Urinary bladder (tissue), 4 donors: ENCODE data around the gene GPN2. TPM values are rescaled to one million over a fixed set of nuclear protein-coding genes. Genes with fewer than 3 reads are reported as not detected.

ENCODE experiments used
- DNase-seq: peaks from one replicate; pipeline ENCODE4 v3.0.0-alpha.2; 2015; ENCODE audit errors: extremely low spot score
- H3K27ac ChIP-seq: one replicate; pipeline ENCODE4 v1.5.1; 2013; ENCODE audit warnings: low read depth, mild to moderate bottlenecking, moderate library complexity
- H3K36me3 ChIP-seq: one replicate; pipeline ENCODE4 v1.6.1; 2013; ENCODE audit warnings: mild to moderate bottlenecking, moderate library complexity; ENCODE audit not compliant: insufficient read depth
- H3K4me1 ChIP-seq: one replicate; pipeline ENCODE4 v1.6.1; 2013; ENCODE audit warnings: mild to moderate bottlenecking, moderate library complexity; ENCODE audit not compliant: insufficient read depth
- H3K4me3 ChIP-seq: one replicate; pipeline ENCODE4 v1.5.1; 2013; ENCODE audit warnings: low read depth, low read length
- WGBS: extraction: QIAGEN DNeasy Blood & Tissue Kit; methylation state at CpG from one replicate; pipeline ENCODE4 v1.1.7; 2013; 5-methylcytosine and 5-hydroxymethylcytosine counted together
- polyA plus RNA-seq: library from polyadenylated mRNA; stranded (reverse); fragments of 200-250 nt; gene quantifications from one replicate; pipeline ENCODE4 v1.2.3, GENCODE V29; 2013
- total RNA-seq: library from RNA; depleted of rRNA; stranded (reverse); fragments of >200 nt; gene quantifications from one replicate; pipeline ENCODE4 v1.2.3, GENCODE V29; 2014
- donor health status: healthy with polysubstance abuse.
- donor health status: healthy.

GPN2 gene
- total and polyA plus RNA-seq, 2 donors, result 11.4 to 16.6 TPM

- WGBS, result 58% methylated on average over 4 of the region's 4 CpGs
- Histone ChIP-seq H3K4me3 (peak overlapping the region; percentile 14), H3K27ac (no peak overlapping the region)
These were observed 61.6 kb downstream of the GPN2 start for GRCh38 chr1:26828411-26828991.

GRCh38 chr1:26827663-26828062 is 62.4 kb downstream of the GPN2 start:
- Histone ChIP-seq H3K4me3 (peak overlapping the region; percentile 94), H3K27ac (no peak overlapping the region), H3K4me1 (no peaks in the 10 kb centered on the region), H3K36me3 (no peaks in the 10 kb centered on the region)
- 20% methylated on average over 11 of the region's 11 CpGs for WGBS
- DNase-seq, result no peak

More at GRCh38 chr1:26828411-26828991, 61.6 kb downstream of the GPN2 start:
- no peak for DNase-seq
- Histone ChIP-seq H3K36me3 (no peaks in the 10 kb centered on the region), H3K4me1 (no peaks in the 10 kb centered on the region)

DNA sequence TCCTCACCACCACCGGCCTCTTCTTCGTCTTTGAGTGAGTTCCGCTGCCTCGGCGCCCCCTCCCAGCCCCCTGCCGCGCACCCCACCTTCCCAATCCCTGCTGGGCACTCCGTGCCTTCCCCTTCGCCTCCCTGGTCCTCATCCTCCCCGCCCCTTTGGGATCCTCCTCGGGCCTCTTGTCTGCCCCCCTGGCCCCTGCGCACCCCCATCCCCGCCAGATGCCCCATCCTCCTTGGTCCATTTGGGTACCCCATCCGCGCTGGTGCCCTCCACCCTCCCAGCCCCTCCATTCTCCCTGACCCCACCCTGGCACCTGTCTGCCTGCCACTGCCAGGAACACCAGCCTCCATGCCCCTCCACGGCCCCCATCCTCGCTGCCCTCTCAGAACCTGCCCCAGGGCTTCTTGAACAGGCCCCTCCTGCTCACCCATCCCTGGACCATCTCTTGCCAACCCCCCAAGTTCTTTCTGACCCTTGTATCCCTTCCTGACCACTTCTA is 62.9 kb downstream of the GPN2 start:
- no peak overlapping the region for H3K27ac ChIP-seq
- DNase-seq, result no peak
- H3K36me3 ChIP-seq, result no peaks in the 10 kb centered on the region
- H3K4me1 ChIP-seq, result no peaks in the 10 kb centered on the region
- 3% methylated on average over 17 of the region's 17 CpGs for WGBS
- H3K4me3 ChIP-seq, result peak overlapping the region; percentile 94

- no peaks in the 10 kb centered on the region for H3K4me1 ChIP-seq
- no peaks in the 10 kb centered on the region for H3K36me3 ChIP-seq
- peak within 1 kb of the TSS; percentile 94 for H3K4me3 ChIP-seq
- H3K27ac ChIP-seq, result peak within 1 kb of the TSS; percentile 71
- WGBS, result under 1% methylated on average over 103 of the region's 107 CpGs
- DNase-seq, result peak; percentile 17
These were observed 63.6 kb downstream of the GPN2 start, which contains the start of gene ZDHHC18 for GRCh38 chr1:26826261-26827105. TSS of gene ZDHHC18 (plus strand) at chr1:26826688. CDS start at chr1:26826805, 117 bp downstream.

Other genes starting within 250 kb of the GPN2 start
- 40.6 TPM for gene ARID1A, start 194.3 kb downstream of the GPN2 start, total RNA-seq
- 31.8 TPM for gene ARID1A, start 194.3 kb downstream of the GPN2 start, polyA plus RNA-seq
- gene PIGV, start 102.3 kb downstream of the GPN2 start, total RNA-seq, result 13.4 TPM
- gene PIGV, start 102.3 kb downstream of the GPN2 start, polyA plus RNA-seq, result 17.4 TPM
- 9.2 TPM for gene ZDHHC18, start 63.6 kb downstream of the GPN2 start, total RNA-seq
- 18.8 TPM for gene ZDHHC18, start 63.6 kb downstream of the GPN2 start, polyA plus RNA-seq
- 8.6 TPM for gene SFN, start 27.1 kb downstream of the GPN2 start, total RNA-seq
- gene SFN, start 27.1 kb downstream of the GPN2 start, polyA plus RNA-seq, result 23.5 TPM
- 6.4 TPM for gene GPATCH3, start 10.2 kb upstream of the GPN2 start, total RNA-seq
- 11.2 TPM for gene GPATCH3, start 10.2 kb upstream of the GPN2 start, polyA plus RNA-seq
- gene NR0B2, start 23.7 kb upstream of the GPN2 start, total RNA-seq, result not detected
- not detected for gene NR0B2, start 23.7 kb upstream of the GPN2 start, polyA plus RNA-seq
- gene NUDC, start 31.5 kb upstream of the GPN2 start, total RNA-seq, result 9.7 TPM
- 71.0 TPM for gene NUDC, start 31.5 kb upstream of the GPN2 start, polyA plus RNA-seq
- gene KDF1, start 70.2 kb upstream of the GPN2 start, total RNA-seq, result 2.3 TPM
- 2.0 TPM for gene KDF1, start 70.2 kb upstream of the GPN2 start, polyA plus RNA-seq
- 7.1 TPM for gene TRNP1, start 103.4 kb upstream of the GPN2 start, total RNA-seq
- 31.4 TPM for gene TRNP1, start 103.4 kb upstream of the GPN2 start, polyA plus RNA-seq
- gene TENT5B, start 122.6 kb upstream of the GPN2 start, total RNA-seq, result 5.8 TPM
- gene TENT5B, start 122.6 kb upstream of the GPN2 start, polyA plus RNA-seq, result 102 TPM